Stimulated activated CD4-positive, alpha-beta T cell treated with anti-CD3 and anti-CD28 coated beads, Interleukin-12 subunit alpha, Interleukin-12 subunit beta, amount 100 ng/mL, for 4 hours (primary cell): ENCODE measurements around the gene LRRC74B.
"Not testable (repeated sequence)": the region's sequence is repeated elsewhere in the genome, so short reads cannot be mapped to it uniquely, and the experiment has no call there.

Experiments
- DNase-seq: peaks from one replicate; pipeline ENCODE4 v3.0.0-alpha.2; 2020

Gene LRRC74B

GRCh38 chr22:21045585-21046294 lies at the start of gene LRRC74B:
LRRC74B (plus strand) TSS chr22:21045946; CDS start chr22:21045987, 41 bp downstream.
- DNase-seq: peak; percentile 57

- no peak for DNase-seq
Measured at GRCh38 chr22:20996031-20996410, 49.7 kb upstream of the LRRC74B start.

GRCh38 chr22:20996598-20997535 lies 48.9 kb upstream of the LRRC74B start:
- DNase-seq: no peak

- no peak for DNase-seq
Measured at GRCh38 chr22:20997536-20998257, 48.0 kb upstream of the LRRC74B start.

- DNase-seq: no peak
Measured at GRCh38 chr22:20998411-20999336, 47.1 kb upstream of the LRRC74B start.

GRCh38 chr22:20999350-21000206 lies 46.2 kb upstream of the LRRC74B start:
- no peak for DNase-seq

- DNase-seq: no peak
Measured at GRCh38 chr22:21000207-21000986, 45.3 kb upstream of the LRRC74B start.

GRCh38 chr22:21000987-21001600 lies 44.7 kb upstream of the LRRC74B start:
- no peak for DNase-seq

GRCh38 chr22:21001601-21002325 lies 44.0 kb upstream of the LRRC74B start, which contains the start of gene THAP7:
THAP7 (minus strand) TSS chr22:21002118; CDS start chr22:21001911, 207 bp downstream.
- peak; percentile 98 for DNase-seq

- no peak for DNase-seq
Measured at GRCh38 chr22:21003782-21004181, 42.0 kb upstream of the LRRC74B start.

GRCh38 chr22:21009208-21009607 lies 36.5 kb upstream of the LRRC74B start:
- DNase-seq: not testable (repeated sequence)

GRCh38 chr22:21009638-21010425 lies 35.9 kb upstream of the LRRC74B start:
- DNase-seq: no peak

- DNase-seq: no peak
Measured at GRCh38 chr22:21010426-21011113, 35.2 kb upstream of the LRRC74B start.

- no peak for DNase-seq
Measured at GRCh38 chr22:21012446-21013407, 33.0 kb upstream of the LRRC74B start.

- DNase-seq: no peak
Measured at GRCh38 chr22:21013657-21014201, 32.0 kb upstream of the LRRC74B start.

- DNase-seq: peak; percentile 77
Measured at GRCh38 chr22:21014202-21014725, 31.5 kb upstream of the LRRC74B start.
